ENCODE results near the gene KCNS1. TPM values are rescaled to one million over a fixed set of nuclear protein-coding genes. Genes with fewer than 3 reads are reported as not detected.
A peak's percentile ranks its signal among the peaks of the same experiment; 100 is the strongest.
"Not testable (repeated sequence)": the region's sequence is repeated elsewhere in the genome, so short reads cannot be mapped to it uniquely, and the experiment has no call there.

The KCNS1 gene
- total RNA-seq, 2 donors from 2014 or later, result 0.70 TPM; not detected in 1

DNA sequence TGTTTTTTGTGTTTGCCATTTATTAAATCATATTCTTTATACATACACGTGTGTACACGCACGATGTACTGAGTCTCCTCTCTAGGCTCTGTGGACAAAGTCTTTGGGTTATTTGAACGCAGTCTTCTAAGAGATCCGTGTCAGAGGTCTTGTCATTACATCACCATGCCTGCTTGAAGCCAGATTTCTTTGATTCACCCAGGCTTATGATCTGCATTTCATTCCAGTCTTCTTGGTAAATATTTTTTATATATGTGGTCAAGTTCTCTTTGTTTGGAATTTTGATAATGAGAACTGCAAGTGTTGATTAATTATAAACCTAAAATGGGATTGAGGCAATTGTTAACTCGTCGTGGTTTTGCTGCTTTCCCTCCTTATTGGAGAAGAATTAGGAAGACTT lies 34.6 kb downstream of the KCNS1 start:
- Mint-ChIP-seq H3K36me3 (peaks cover 0 to 48% of the 10 kb centered on the region in 2 donors), H3K9me3 (no peaks in the 10 kb centered on the region), H3K27ac (peak overlapping the region; percentile 33 to 79)
- ATAC-seq (no peak), DNase-seq (ENCODE audit: low spot score in 2 of 2) (no peak)

GRCh38 chr20:45064812-45065211 lies 36.1 kb downstream of the KCNS1 start:
- Mint-ChIP-seq H3K9me3 (no peaks in the 10 kb centered on the region), H3K27ac (peak overlapping the region in 1 of 2 donors; percentile 26), H3K36me3 (peaks cover 0 to 46% of the 10 kb centered on the region in 2 donors)
- ATAC-seq, result no peak
- no peak for DNase-seq (ENCODE audit: low spot score in 2 of 2)

DNA sequence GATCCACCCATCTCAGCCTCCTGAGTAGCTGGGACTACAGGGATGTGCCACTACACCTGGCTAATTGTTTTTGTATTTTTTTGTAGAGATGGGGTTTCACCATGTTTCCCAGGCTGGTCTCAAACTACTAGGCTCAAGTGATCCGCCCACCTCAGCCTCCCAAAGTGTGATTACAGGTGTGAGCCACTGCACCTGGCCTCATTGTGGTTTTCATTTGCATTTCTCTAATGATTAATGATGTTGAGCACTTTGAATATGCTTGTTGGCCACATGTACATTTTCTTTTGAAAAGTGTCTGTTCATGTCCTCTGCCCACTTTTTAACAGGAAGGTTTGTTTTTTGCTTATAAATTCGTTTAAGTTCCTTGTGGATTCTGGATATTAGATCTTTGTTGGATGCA lies 37.8 kb downstream of the KCNS1 start:
- DNase-seq (ENCODE audit: low spot score in 2 of 2); ATAC-seq; H3K9me3 Mint-ChIP-seq: not testable (repeated sequence)
- Mint-ChIP-seq H3K36me3 (peaks cover 0 to 36% of the 10 kb centered on the region in 2 donors), H3K27ac (peak overlapping the region in 1 of 2 donors; percentile 13)

DNA sequence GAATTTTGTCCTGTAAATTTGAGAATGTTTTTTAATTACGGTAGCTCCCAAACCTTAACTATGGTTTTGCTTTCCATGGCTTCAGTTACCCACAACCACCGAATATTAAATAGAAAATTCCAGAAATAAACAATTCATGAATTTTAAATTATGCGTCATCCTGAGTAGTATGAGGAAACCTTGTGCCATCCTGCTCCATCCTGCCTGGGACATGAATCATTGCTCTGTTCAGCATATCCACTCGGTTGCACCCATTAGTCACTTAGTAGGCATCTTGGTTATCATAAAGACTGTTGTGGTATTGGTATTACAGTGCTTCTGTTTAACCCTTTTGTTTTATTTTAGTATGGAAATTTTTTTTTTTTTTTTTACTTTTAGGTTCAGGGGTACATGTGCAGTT lies 39.7 kb downstream of the KCNS1 start:
- DNase-seq (ENCODE audit: low spot score in 2 of 2), result no peak
- Mint-ChIP-seq H3K36me3 (peaks cover 0 to 22% of the 10 kb centered on the region in 2 donors), H3K9me3 (no peaks in the 10 kb centered on the region), H3K27ac (peak overlapping the region in 1 of 2 donors; percentile 61)
- peak; percentile 86 to 99 for ATAC-seq

DNA sequence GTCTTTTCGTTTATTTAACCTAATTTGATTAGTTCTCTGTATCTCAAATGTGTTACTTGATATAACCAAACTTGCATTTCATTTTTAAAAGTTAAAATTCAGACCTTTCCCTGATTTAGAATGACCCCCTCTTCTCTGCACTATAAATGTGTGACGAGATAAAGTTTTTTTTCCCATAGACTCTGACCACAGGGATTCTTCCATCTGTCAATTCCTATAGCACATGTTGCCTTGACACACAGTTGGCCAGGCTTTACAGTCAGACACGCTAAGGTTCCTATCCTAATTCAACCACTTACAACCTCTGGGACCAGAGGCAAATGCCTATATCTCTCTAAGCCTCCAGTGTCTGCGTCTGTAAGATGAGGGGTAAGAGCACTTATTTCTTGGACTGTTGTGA lies 40.6 kb downstream of the KCNS1 start:
- Mint-ChIP-seq H3K27ac (peak overlapping the region in 1 of 2 donors; percentile 61), H3K9me3 (no peaks in the 10 kb centered on the region), H3K36me3 (peaks cover 0 to 21% of the 10 kb centered on the region in 2 donors)
- no peak for DNase-seq (ENCODE audit: low spot score in 2 of 2)
- ATAC-seq, result no peak

- ATAC-seq (peak; percentile 14 to 49), DNase-seq (ENCODE audit: low spot score in 2 of 2) (no peak)
- Mint-ChIP-seq H3K9me3 (no peaks in the 10 kb centered on the region), H3K36me3 (peaks cover 0 to 17% of the 10 kb centered on the region in 2 donors), H3K27ac (peak overlapping the region; percentile 62 to 70)
Measured at GRCh38 chr20:45059022-45059728, 41.8 kb downstream of the KCNS1 start.

GRCh38 chr20:45058168-45058850 lies 42.6 kb downstream of the KCNS1 start:
- H3K9me3 Mint-ChIP-seq, result no peaks in the 10 kb centered on the region
- ATAC-seq (no peak), DNase-seq (ENCODE audit: low spot score in 2 of 2) (no peak)
- H3K27ac Mint-ChIP-seq, result peak overlapping the region; percentile 57 to 70
- H3K36me3 Mint-ChIP-seq, result peaks cover 0 to 12% of the 10 kb centered on the region in 2 donors

DNA sequence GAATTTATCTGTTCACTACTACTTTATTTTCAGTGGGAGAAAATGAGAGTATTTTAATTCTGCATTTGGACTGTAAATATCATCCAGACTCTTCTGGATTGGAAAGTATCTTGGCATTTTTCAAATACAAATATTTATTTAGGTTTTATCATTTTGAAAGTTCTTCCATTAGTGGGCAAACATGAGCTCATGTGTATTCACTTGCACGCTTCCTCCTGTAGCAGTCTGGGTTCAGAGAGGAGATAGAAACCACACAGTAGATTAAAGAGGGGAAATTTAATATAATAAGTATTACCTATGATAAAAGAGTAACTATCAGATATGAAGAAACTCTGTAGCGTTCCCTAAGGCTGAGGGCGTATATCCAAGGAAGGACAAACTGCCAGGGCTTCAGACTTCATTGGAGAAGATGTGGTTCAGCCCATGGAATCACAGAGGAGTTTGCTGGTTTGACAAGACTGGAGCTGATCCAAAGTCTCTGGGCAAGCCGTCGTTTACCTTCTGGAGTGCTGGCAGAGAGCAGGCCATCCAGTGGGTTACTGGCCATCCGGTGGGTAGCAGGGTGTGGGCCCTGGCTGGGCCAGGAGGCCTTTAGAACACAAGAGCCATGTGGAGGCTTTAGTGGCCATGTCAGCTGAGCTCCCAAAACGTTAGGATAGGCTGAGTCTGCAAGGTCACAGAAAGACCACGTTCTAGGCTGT lies 44.3 kb downstream of the KCNS1 start:
- ATAC-seq, result no peak
- DNase-seq (ENCODE audit: low spot score in 2 of 2), result no peak
- H3K9me3 Mint-ChIP-seq, result no peaks in the 10 kb centered on the region
- H3K27ac Mint-ChIP-seq, result peak overlapping the region; percentile 11 to 62
- peaks cover 7 to 19% of the 10 kb centered on the region in 2 donors for H3K36me3 Mint-ChIP-seq

DNA sequence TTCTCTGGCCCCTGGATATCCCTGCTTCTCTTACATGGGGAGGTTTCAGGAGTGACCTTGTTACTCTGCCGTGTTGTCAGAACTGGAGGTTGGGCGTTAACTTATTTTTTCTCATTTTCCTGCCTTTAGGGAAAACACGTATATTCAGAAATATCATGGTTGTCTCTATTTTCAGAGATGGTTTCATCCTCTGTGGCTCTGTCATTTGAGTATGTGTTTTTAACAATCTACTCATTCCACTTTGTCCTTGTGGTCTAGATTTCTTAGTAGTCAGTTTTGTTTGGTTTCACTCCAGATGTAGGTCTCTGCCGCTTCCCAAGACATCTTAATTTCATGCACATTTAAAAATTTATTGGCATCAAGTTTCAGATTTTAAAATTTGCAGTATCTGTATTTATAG lies 45.9 kb downstream of the KCNS1 start:
- Mint-ChIP-seq H3K9me3 (no peaks in the 10 kb centered on the region), H3K36me3 (peaks cover 7 to 14% of the 10 kb centered on the region in 2 donors), H3K27ac (peak overlapping the region; percentile 70 to 84)
- ATAC-seq (no peak), DNase-seq (ENCODE audit: low spot score in 2 of 2) (no peak)

DNA sequence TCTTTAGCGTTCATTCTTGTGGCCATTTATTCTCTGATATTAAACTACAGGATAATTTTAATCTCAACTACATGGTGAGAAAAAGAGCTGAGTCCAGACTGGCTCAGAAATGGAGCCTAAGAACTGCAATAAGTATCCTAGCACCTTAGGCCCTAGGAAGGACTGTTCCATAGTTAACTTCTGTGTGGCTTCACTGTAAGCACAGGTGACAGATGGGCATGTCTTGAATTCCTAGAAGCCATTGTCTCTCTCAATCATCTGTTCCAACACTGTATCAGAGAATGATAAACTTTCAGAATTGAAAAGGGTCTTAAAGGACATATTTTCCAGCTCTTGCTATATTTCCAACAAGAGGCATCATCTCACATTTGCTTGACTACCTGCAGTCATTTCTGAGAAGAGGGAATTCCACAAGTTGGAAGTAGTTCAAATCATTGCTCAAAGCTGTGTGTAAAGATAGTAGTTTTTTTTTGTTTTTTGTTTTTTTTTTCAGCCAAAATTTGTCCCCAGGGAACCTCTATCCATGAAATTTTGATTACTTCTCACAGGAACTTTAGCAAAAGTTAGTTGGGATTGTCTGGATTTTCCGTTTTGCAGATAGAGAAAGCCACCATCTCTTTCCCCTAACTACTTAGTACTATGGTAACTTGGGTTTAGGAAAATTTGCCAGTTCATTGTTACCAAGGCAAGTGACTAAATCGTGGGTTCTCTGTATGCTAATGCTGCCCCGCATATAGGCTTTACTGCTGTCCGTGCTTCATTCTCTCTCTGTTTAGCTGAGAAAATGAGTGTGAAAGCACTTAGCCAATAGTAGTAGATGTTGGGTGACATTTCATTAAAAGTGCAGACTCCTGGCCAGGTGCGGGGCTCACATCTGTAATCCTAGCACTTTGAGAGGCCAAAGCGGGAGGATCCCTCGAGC lies 47.2 kb downstream of the KCNS1 start:
- H3K36me3 Mint-ChIP-seq, result peaks cover 7 to 10% of the 10 kb centered on the region in 2 donors
- H3K27ac Mint-ChIP-seq, result peak overlapping the region; percentile 87 to 94
- no peak for DNase-seq (ENCODE audit: low spot score in 2 of 2)
- ATAC-seq, result peak; percentile 23 to 25
- no peaks in the 10 kb centered on the region for H3K9me3 Mint-ChIP-seq

DNA sequence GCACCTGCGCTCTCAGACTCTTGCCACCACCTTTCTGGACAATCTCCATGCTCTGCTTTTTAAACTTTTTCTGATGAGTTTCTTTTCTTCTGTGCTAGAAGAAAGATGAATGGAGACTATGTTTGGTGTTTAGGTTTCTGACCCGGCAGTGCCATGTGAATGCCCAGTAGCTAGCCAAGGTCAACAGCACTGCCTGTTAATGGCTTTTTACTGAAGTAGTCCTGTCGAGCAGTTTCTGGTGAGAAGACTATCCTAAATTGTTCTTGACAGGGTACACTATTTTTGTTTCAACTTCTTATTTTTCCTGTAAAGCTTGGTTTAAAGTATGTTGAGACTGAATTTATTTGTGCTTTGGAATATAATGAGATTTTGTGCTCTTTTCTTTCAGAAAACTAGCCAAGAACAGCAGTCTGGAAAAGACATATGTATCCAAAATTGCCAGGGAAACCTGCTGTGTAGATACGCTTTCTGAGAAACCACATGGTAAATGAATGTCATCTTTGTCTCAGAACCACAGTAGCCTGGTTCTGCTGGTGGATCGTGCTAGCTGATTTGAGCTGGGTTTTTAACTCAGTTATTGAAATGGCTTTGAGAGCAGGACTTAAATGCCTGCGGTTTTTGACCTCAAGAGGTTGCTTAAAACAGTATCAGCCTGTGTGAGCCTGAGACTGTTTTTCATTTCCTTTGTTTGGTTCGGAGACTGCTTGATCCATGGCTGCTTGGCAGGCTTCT lies 48.1 kb downstream of the KCNS1 start:
- Mint-ChIP-seq H3K27ac (peak overlapping the region; percentile 78 to 94), H3K9me3 (no peaks in the 10 kb centered on the region), H3K36me3 (peaks cover 7 to 10% of the 10 kb centered on the region in 2 donors)
- ATAC-seq (peak; percentile 67 to 69), DNase-seq (ENCODE audit: low spot score in 2 of 2) (no peak)

GRCh38 chr20:45051204-45052060 lies 49.5 kb downstream of the KCNS1 start:
- Mint-ChIP-seq H3K9me3 (no peaks in the 10 kb centered on the region), H3K27ac (peak overlapping the region in 1 of 2 donors; percentile 94), H3K36me3 (peaks cover 7 to 10% of the 10 kb centered on the region in 2 donors)
- ATAC-seq (peak in 1 of 2 donors; percentile 18), DNase-seq (ENCODE audit: low spot score in 2 of 2) (no peak)

GRCh38 chr20:45049904-45050471 lies 50.9 kb downstream of the KCNS1 start:
- peak in 1 of 2 donors; percentile 27 for DNase-seq (ENCODE audit: low spot score in 2 of 2)
- no peaks in the 10 kb centered on the region for H3K9me3 Mint-ChIP-seq
- peak overlapping the region; percentile 56 to 81 for H3K27ac Mint-ChIP-seq
- ATAC-seq, result peak; percentile 87 to 88
- peaks cover 7 to 10% of the 10 kb centered on the region in 2 donors for H3K36me3 Mint-ChIP-seq

DNA sequence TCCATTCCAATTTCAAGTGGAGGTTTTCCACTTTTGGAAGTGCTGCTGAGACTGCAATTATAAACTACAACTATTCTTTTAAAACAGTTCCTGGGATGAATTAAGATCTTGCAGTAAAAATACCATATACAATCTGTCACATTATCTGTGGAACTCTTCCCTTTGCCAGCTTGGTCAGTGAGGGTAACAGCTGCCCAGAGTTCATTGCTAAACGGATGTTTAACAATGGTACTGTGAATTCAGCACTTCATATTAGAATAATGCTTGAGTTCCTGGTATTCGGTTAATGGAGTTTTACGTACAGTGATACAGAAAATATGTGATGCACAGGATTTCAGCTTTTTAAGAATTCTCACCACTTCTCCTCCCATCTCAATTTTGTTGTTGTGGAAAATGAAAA lies 51.5 kb downstream of the KCNS1 start:
- Mint-ChIP-seq H3K9me3 (no peaks in the 10 kb centered on the region), H3K27ac (peak overlapping the region; percentile 56 to 81), H3K36me3 (peaks cover 7 to 10% of the 10 kb centered on the region in 2 donors)
- DNase-seq (ENCODE audit: low spot score in 2 of 2) (no peak), ATAC-seq (no peak)
